SH-SY5Y (cell line): Measurements from ENCODE around the gene AGK.

Experiments used
- GATA2 ChIP-seq: IDR thresholded peaks from 2 replicates; pipeline ENCODE4 v1.6.1; 2011; ENCODE audit warnings: mild to moderate bottlenecking, low read depth, low read length
- GATA3 ChIP-seq: IDR thresholded peaks from 2 replicates; pipeline ENCODE4 v1.6.1; 2011; ENCODE audit warnings: low read depth, mild to moderate bottlenecking, low read length, moderate library complexity

The AGK gene

DNA sequence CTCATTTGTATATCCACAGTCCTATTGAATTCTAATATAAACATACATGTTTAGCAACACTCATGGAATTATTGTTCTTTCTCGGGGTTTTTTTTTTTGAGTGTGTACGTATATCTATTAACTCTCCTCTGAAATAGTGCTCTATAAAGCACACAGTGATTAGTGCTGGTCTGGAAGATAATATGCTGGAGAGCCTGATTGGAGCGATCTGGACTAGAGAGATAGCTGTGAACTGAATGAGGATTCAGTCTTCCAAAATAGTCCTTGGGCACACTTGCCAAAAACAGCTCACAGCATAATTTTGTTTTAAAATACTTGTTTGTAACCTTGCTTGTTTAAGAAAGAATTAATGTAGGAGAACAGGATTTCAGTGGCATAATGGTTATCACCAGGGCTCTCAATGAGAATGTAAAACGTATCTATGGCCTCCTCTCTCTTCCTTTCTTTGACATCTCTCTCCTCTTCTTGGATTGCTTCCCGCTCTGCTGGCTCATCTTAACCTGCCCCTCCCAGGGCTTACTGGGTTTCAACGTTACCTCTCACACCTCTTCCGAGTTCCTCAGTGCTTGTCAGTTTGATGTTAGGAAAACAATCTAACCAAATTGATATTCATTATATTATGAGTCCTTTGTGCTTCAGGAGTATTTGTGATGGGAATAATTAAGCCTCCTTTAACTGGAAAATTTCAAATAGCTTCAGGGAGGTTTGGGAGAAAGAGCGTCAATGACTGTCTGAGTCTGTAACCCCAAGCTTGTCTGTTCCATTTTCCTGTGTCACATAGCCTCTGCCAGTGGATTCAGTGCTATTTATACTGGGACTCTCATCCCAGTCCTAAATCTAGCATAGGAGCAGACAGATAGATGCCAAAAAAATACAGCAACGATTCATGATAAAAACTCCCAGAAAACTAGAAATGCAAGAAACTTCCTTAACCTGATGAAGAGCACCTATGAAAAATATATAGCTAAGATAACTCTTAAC, 16.2 kb upstream of the AGK start:
- TF ChIP-seq GATA3, result no peak
- no peak for TF ChIP-seq GATA2

DNA sequence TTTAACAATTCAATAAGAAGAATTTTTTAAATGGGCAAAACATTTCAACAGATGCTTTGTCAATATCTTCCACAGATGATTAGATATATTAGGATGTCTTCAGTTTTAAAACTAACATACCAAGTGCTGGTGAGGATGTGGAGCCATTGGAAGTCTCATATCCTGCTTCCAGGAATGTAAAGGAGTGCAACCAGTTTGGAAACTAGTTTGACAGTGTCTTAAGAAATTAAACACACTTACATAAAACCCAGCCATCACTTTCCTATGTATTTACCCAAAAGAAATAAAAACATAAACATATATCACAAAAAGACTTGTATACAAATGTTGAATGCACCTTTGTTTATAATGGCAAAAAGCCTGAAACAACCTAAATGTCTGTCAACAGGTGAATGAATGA, 13.3 kb upstream of the AGK start:
- no peak for TF ChIP-seq GATA3
- no peak for TF ChIP-seq GATA2

DNA sequence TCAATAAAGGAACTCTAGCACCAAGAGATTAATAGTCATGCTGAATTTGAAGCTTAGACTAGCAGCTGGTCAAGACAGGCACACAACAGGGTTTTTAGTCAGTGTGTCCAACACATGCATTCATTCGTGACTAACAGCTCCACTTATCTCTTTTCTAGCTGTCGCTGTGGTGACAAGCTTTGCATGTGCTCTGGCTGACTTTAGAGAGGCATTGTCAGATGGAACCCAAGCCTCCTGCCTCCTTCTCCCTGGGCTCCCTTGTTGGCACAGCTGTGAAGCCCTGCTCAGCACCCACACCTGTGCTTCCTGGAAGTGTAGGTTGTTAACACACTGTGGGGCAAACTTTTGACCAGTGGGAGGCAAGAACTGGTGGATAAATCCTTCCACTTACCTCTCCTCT, 9.8 kb upstream of the AGK start:
- TF ChIP-seq GATA3, result no peak
- TF ChIP-seq GATA2, result no peak

DNA sequence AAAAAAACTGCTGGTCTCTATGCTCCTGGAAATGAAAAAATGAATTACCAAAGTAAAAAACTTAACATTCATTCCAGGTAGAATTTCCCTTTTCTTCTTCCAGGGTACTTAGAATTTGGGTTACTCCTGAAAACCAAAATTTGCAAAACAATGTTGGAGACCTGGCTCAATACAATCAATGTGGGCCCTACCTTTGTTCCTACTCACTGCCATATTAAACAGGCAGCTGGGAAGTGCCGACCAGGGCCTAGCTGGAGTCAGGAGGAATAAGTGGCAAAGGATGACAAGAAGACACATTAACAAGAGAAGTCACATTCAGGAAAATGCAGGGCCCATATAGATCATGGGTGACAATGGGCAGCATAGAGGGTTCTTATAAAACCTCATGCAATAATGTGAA, 6.4 kb upstream of the AGK start:
- no peak for TF ChIP-seq GATA2
- no peak for TF ChIP-seq GATA3

DNA sequence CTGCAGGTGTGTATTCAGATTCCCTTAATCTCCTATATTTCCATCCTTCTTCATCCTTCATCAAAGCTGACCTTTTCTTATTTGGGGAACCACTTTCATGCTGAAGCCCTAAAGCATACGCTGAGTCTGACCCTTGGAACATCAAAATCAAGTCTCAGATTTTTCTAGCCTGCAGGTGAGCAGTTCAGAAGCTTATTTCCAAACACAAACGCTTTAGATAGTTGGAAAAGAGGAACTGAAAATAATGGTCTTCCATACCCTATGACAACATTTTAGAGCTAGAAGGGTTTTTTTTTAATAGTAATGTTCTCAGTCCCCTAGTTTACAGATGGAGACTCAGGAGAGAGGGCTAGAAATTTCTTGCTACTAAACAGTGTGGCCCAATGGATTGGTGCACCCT, 1.6 kb upstream of the AGK start:
- TF ChIP-seq GATA2 (no peak), GATA3 (no peak)

DNA sequence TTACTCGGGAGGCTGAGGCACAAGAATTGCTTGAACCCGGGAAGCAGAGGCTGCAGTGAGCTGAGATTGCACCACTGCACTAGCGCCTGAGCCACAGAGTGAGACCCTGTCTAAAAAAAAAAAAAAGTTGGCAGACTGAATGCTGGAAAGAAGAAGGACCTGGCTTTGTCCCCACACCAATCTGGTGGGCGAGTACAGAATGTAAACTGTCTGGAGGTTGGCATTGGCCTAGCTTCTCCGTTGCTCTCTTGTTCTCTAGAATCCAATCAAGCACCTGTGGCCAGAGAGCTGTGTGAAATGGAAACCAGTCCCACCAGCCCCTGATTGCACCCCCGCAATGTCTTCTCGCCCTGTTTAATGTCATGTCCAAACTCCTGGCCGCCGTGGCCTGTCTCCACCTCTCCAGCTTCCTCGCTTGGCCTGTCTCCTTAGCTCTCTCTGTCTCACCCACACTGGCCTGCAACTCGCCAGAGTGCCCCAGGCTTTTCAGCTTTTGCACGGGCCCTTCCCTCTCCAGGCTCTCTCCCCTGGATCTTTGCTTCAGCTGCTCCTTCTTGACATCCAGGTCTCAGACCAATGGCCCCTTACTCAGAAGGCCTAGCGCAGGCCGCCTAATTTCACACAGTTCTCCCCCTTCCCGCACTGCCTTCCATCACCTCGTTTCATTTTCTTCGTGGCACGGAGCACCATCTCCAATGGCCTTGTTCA, 670 bp upstream of the AGK start:
- TF ChIP-seq GATA3, result no peak
- TF ChIP-seq GATA2, result no peak

DNA sequence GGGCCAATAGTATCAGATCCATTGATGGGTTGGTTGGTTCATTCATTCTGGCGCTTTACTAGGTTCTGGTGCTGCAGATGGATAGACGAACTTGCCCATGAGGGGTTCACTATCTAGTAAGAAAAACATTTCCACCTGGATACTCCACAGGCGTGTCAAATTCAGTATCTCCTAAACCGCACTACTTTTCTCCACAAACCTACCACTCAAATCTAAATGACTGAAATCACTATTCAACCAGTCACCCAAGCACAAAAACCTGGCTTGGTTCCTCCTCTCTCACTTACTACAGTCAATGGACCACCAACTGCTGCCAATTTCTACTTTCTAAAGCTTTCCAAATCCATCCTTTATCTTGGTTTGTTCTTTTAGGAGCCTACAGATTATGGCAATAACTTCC, 572 bp downstream of the AGK start:
- TF ChIP-seq GATA3 (no peak), GATA2 (no peak)

DNA sequence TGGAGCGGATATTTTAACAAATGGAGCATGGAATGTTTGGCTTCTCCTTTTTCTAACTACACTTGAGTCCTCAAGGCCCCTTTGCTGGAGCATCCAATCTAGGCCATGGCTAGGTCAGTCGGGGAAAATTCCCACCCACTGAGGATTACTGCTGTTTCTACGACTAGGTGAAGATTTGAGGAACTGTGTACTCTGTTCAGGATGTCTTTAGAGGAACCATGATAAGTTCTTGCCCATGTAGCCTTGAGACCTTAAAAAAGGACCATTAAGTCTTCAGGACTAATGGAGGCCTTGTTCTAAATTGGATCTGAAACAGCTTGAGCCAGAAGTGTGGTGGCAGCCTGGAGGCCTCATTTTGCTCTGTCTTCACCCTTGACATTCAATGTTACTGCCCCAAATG, 6.2 kb downstream of the AGK start:
- TF ChIP-seq GATA2 (no peak), GATA3 (no peak)

DNA sequence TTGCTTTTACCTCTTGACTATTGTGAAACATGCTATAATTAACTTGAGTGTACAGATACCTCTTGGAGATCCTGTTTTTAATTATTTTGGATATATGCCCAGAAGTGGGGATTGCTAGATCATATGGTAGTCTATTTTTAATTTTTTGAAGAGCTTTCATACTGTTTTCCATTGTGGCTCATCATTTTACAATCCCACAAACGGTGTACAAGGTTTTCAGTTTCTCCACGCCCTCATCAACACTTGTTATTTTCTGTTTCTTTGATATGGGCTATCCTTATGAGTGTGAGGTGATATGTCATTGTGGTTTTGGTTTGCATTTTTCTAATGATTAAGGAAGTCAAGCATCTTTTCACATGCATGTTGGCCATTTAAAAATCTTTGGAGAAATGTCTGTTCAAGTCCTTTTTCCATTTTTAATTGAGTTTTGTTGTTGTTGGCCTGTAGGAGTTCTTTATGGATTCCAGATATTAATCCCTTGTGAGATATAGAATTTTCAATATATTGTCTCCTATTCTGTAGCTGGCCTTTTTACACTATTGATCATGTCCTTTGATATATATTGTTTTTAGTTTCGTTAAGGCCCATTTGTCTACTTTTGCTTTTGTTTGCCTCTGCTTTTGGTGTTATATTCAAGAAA, 7.5 kb downstream of the AGK start:
- TF ChIP-seq GATA3 (no peak), GATA2 (no peak)

DNA sequence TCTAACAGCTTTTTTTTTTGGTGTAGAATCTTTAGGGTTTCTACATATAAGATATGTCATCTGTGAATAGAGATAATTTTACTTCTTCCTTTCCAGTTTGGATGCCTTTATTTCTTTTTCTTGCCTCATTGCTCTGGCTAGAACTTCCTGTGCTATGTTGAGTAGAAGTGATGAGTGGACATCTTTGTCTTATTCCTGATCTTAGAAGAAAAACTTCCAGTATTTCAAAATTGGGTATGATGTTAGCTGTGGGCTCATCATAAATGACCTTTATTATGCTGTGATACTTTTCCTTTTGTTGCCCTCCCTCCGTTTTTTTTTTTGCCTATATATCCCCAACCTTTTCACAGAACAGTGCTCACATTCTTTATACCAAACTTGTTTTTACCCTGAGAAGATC, 8.8 kb downstream of the AGK start:
- TF ChIP-seq GATA3, result no peak
- no peak for TF ChIP-seq GATA2

DNA sequence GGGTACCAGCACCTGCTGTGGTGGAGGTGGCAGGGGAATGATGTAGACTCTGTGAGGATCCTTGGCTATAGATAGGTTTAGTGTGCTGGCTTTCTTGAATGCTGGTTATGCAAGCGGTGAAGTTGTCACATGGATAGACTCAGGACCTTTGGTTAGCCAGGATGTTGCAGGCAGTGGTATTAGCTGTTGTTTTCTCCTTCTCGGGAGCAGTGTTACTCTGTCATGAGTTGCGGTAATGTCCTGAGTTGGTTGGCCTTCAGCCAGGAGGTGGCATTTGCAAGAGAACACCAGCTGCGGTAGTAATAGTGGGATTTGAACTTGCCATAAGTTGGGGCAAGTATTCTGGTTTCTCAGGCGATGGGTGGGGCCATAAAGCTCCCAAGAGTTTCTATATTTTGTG, 10.8 kb downstream of the AGK start:
- TF ChIP-seq GATA3 (no peak), GATA2 (no peak)

DNA sequence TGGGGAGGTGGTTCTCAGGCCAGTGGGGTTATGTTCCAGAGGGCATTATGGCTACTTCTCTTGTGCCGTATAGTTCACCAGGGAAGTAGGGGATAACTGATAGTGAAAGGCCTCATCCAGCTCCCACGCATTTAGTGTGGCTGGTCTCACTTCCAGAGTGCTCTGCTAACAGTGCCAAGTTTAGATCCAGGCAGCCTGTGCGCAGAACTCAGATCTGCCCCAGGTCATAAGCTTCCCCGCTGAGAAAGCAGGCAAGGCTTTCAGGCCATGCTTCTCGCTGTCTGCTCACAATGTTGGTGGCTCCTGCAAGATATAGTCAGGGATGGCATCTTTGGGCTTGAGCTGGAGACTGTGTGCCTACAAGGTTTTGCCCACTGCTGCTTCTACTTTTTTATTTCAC, 11.3 kb downstream of the AGK start:
- TF ChIP-seq GATA3, result no peak

DNA sequence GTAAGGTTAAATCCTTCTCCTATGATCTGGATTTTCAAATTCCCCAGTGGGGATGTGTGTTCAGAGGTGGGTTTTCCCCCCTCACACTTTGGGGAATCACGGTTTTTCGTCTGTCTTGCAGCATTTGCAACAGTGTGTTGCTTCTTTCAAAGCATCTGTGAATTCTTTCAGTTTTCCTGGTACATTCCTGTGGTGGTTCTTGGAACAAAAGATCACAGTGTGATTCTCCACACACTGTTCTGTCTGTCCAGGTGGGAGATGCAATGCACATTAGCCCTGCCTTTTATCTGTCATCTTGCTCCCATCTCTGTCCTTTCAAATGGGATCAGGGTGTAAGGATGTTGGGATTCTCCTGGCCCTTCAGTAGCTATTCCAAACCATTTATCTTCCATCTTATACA, 11.8 kb downstream of the AGK start:
- TF ChIP-seq GATA3 (no peak), GATA2 (no peak)

DNA sequence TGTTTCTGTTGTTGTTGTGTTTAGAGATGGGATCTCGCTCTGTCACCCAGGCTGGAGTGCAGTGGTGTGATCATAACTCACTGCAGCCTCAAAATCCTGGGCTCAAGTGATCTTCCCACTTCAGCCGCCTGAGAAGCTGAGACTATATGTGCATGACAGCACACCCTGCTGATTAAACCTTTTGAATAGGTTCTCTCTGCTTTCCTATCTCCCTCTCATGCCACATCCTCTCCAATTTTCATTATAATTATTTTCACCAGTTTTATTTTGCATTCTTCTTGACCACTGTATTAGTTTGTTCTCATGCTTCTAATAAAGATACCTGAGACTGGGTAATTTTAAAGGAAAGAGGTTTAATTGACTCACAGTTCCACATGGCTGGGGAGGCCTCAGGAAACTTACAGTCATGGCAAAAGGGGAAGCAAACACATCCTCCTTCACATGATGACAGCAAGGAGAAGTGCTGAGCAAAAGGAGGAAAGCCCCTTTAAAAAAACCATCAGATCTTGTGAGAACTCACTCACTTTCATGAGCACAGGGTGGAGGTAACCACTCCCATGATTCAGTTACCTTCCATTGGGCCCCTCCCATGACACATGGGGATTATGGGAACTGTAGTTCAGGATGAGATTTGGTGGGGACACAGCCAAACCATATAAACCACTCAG, 12.9 kb downstream of the AGK start:
- TF ChIP-seq GATA2, result no peak
- TF ChIP-seq GATA3, result no peak
